ENCODE results near the gene SOX5. TPM values are rescaled to one million over a fixed set of nuclear protein-coding genes. Genes with fewer than 3 reads are reported as not detected.
"Not testable (repeated sequence)": the region's sequence is repeated elsewhere in the genome, so short reads cannot be mapped to it uniquely, and the experiment has no call there.

The SOX5 gene
- total RNA-seq, 1 donor from 2014 or later: 0.51 TPM

GRCh38 chr12:23534196-23534595 is 415.3 kb downstream of the SOX5 start:
- no peak for DNase-seq

GRCh38 chr12:23533699-23534098 is 415.8 kb downstream of the SOX5 start:
- no peak for DNase-seq

GRCh38 chr12:23533265-23533664 is 416.2 kb downstream of the SOX5 start:
- no peak for DNase-seq

- no peak for DNase-seq
Measured at GRCh38 chr12:23528316-23528715, 421.2 kb downstream of the SOX5 start.

GRCh38 chr12:23525450-23526072 is 423.9 kb downstream of the SOX5 start:
- DNase-seq: no peak

GRCh38 chr12:23523339-23523738 is 426.1 kb downstream of the SOX5 start:
- no peak for DNase-seq

- DNase-seq: not testable (repeated sequence)
Measured at GRCh38 chr12:23519444-23519843, 430.0 kb downstream of the SOX5 start.

- DNase-seq: not testable (repeated sequence)
Measured at GRCh38 chr12:23515785-23516184, 433.7 kb downstream of the SOX5 start.

GRCh38 chr12:23510484-23510883 is 439.0 kb downstream of the SOX5 start:
- no peak for DNase-seq

- not testable (repeated sequence) for DNase-seq
Measured at GRCh38 chr12:23509832-23510231, 439.6 kb downstream of the SOX5 start.

GRCh38 chr12:23507785-23508184 is 441.7 kb downstream of the SOX5 start:
- not testable (repeated sequence) for DNase-seq

GRCh38 chr12:23505736-23506135 is 443.7 kb downstream of the SOX5 start:
- DNase-seq: not testable (repeated sequence)

GRCh38 chr12:23504641-23505399 is 444.6 kb downstream of the SOX5 start:
- no peak for DNase-seq

- no peak for DNase-seq
Measured at GRCh38 chr12:23504043-23504442, 445.4 kb downstream of the SOX5 start.

- no peak for DNase-seq
Measured at GRCh38 chr12:23503544-23503943, 445.9 kb downstream of the SOX5 start.

GRCh38 chr12:23502259-23502658 is 447.2 kb downstream of the SOX5 start:
- DNase-seq: no peak

GRCh38 chr12:23495472-23495871 is 454.0 kb downstream of the SOX5 start:
- no peak for DNase-seq

GRCh38 chr12:23493672-23494071 is 455.8 kb downstream of the SOX5 start:
- DNase-seq: no peak

- not testable (repeated sequence) for DNase-seq
Measured at GRCh38 chr12:23491029-23491428, 458.4 kb downstream of the SOX5 start.

- no peak for DNase-seq
Measured at GRCh38 chr12:23488130-23488529, 461.3 kb downstream of the SOX5 start.

GRCh38 chr12:23484238-23484637 is 465.2 kb downstream of the SOX5 start:
- no peak for DNase-seq

- no peak for DNase-seq
Measured at GRCh38 chr12:23482571-23482970, 466.9 kb downstream of the SOX5 start.
